Measurements from ENCODE around the gene CTSE. TPM values are rescaled to one million over a fixed set of nuclear protein-coding genes. Genes with fewer than 3 reads are reported as not detected.

Gene CTSE
- total RNA-seq, 2 experiments from 2014 or later, result not detected

- ChIA-PET CTCF (interaction anchor here (1.3 kb wide), 1 partner anchor 10 kb away, joined by 3 read pairs; no protein-coding TSS in a partner anchor), POLR2A (no interaction called here)
These were observed 2.6 kb downstream of the CTSE start for GRCh38 chr1:206021008-206021625.

GRCh38 chr1:206020393-206021007 is 3.2 kb downstream of the CTSE start:
- ChIA-PET POLR2A (no interaction called here), CTCF (interaction anchor here (1.3 kb wide), 1 partner anchor 10 kb away, joined by 3 read pairs; no protein-coding TSS in a partner anchor)

GRCh38 chr1:206015071-206015470 is 8.6 kb downstream of the CTSE start:
- POLR2A ChIA-PET, result no interaction called here
- CTCF ChIA-PET, result no interaction called here

GRCh38 chr1:206014601-206015000 is 9.1 kb downstream of the CTSE start:
- ChIA-PET CTCF (no interaction called here), POLR2A (no interaction called here)

DNA sequence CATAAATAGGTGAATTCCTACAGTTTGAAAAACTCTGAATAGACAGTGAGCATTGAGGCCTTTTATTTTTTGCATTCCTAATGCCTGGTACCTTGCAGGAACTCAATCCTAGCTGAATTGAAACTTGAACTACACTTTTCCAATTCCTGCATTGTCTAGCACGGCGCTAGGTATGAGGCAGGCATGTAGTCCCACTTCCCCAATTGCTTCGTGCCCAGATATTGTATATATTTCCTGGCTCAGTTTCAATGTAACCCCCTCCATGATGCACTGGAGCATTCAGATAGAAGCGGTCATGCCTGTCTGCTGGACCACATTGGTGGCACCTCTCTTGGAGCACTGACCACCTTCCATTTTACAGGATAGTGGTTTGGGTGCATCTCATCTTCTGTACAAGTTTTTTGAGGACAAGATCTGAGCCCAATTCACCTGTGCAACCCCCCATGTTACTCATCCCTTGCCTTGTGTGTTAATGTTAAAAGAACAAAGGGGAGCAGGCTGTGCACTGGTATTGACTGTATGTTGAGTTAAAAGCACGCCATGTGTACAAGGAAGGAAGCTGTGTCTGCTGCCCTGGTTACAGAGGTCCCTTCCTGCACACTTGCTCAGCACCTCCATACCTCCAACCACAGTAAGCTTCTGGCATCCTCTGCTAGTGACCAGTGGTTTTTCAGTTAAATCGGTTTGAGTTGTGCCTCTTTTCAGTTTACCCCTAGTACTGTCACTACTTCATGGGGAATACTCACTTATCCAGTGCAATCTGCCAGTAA is 10.5 kb downstream of the CTSE start:
- CTCF ChIA-PET, result no interaction called here
- POLR2A ChIA-PET, result no interaction called here

GRCh38 chr1:206012086-206012859 is 11.4 kb downstream of the CTSE start:
- POLR2A ChIA-PET, result no interaction called here
- CTCF ChIA-PET, result no interaction called here

DNA sequence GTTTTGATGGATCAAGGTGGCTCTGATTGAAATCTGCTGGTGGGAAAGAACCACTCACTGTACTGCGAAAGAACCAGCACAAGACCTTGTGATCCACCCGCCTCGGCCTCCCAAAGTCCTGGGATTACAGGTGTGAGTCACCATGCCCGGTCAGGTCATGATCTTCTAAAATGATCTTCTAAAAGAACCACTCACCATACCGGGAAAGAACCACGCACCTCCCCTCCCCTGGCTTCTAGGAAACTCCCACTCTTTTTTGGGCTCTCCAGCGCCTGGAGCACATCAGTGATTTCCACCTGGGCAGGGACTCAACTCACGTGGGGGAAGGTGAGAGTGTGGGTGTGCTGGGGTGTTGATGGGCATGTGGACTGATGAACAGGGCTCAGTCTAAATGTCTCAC is 12.6 kb downstream of the CTSE start:
- ChIA-PET CTCF (no interaction called here), POLR2A (no interaction called here)

- ChIA-PET POLR2A (no interaction called here), CTCF (no interaction called here)
These were observed 13.6 kb downstream of the CTSE start for GRCh38 chr1:206010060-206010459.

DNA sequence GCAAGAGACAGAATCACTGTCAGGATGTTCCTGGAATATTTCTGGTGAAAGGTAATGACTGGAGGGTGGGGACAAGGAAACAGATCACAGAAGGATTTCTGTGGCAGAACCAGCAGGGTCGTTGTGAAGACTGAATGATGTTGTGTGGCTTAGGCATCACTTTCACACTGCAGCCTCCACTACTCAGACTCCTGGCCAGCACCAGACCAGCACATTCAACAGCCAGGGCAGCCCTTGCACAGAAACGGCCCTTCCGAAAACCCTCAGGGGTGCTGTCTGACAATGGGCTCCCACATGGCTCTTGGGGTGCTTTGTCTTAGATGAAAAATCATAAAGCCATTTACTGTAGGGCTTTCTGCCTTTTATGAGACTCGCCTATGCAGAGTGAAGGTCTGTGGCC is 16.7 kb downstream of the CTSE start:
- ChIA-PET POLR2A (no interaction called here), CTCF (no interaction called here)

GRCh38 chr1:206005778-206006180 is 17.9 kb downstream of the CTSE start:
- ChIA-PET CTCF (interaction anchor here (1.4 kb wide), 1 partner anchor 28 kb away, joined by 3 read pairs; no protein-coding TSS in a partner anchor), POLR2A (no interaction called here)

- ChIA-PET POLR2A (no interaction called here), CTCF (interaction anchor here (1.4 kb wide), 1 partner anchor 28 kb away, joined by 3 read pairs; no protein-coding TSS in a partner anchor)
These were observed 18.5 kb downstream of the CTSE start for GRCh38 chr1:206005234-206005633.

GRCh38 chr1:206004826-206005225 is 18.9 kb downstream of the CTSE start:
- POLR2A ChIA-PET, result no interaction called here
- CTCF ChIA-PET, result no interaction called here

- ChIA-PET POLR2A (no interaction called here), CTCF (no interaction called here)
These were observed 19.6 kb downstream of the CTSE start for GRCh38 chr1:206003854-206004800.

DNA sequence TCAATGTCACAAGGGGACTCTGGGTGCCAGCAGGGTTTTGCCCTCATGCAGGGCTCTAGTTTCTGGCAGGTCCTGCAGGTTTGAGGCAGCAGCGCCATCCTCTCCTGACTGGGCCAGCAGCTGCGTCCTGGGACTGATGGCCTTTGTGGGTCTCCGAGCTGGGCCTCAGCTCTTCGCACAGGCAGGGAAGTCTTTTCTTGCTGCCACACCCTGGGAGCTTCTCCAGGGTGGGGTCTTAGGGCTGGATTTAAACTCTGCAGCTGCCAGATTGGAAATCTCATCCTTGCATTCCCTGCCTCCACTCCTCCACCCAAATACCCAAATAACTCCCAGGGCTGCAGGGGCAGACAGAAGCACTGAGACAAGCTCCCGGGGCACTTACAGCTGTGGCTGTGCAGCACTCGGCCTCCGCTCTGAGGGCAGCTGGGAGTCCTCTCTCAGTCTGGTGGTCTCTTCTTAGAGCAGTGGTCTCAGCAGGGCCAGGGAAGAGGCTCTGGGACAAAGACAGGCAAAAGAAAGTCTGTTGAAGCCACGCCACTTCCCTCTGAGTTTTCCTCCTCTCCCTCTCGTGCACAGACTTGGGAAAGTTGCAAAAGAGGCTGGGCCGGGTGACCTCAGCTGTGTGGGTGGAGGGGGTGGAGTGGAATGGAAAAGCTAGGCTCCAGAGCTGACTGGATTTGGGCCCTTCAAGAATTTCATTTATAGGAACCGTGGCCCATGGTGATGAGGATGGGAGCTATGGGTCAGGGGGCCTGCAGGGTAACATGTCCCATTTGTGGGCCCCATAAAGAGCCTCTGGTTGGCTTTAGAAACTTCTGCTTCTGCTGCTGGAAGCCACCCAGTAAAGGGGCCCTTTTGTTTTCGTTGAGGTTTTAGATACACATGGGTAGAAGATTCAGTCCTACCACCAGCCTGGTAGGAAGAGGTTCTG is 20.6 kb downstream of the CTSE start, which contains the start of gene RAB7B:
Gene RAB7B, minus strand, starts transcription at position 525 of the 931 bp plus-strand sequence. CDS start 9,260 bp downstream, outside the sequence.
- CTCF ChIA-PET, result no interaction called here
- POLR2A ChIA-PET, result no interaction called here

GRCh38 chr1:206002160-206002559 is 21.5 kb downstream of the CTSE start:
- CTCF ChIA-PET, result no interaction called here
- POLR2A ChIA-PET, result no interaction called here

- CTCF ChIA-PET, result interaction anchor here (0.7 to 1.5 kb wide), 2 partner anchors 24 to 44 kb away, joined by 4 to 5 read pairs; no protein-coding TSS in a partner anchor
These were observed 22.2 kb downstream of the CTSE start for GRCh38 chr1:206001476-206001888.

GRCh38 chr1:206000641-206001339 is 22.9 kb downstream of the CTSE start:
- ChIA-PET POLR2A (no interaction called here), CTCF (interaction anchor here (0.7 to 1.5 kb wide), 2 partner anchors 23 to 45 kb away, joined by 4 to 5 read pairs; no protein-coding TSS in a partner anchor)

More at GRCh38 chr1:206001476-206001888, 22.2 kb downstream of the CTSE start:
- POLR2A ChIA-PET, result no interaction called here
